Endodermal cell (in vitro differentiated cells): Measurements from ENCODE around the gene HEXIM1. TPM values are rescaled to one million over a fixed set of nuclear protein-coding genes. Genes with fewer than 3 reads are reported as not detected.

ENCODE experiments used
- DNase-seq: peaks from one replicate; pipeline ENCODE4 v3.0.0-alpha.2; 2017
- H3K27ac ChIP-seq: 2 replicates; pipeline ENCODE4 v1.5.1; 2013; ENCODE audit warnings: mild to moderate bottlenecking, low read depth, low read length, moderate library complexity
- H3K27me3 ChIP-seq: 2 replicates; pipeline ENCODE4 v1.6.1; 2013; ENCODE audit warnings: mild to moderate bottlenecking, low read length, moderate library complexity; ENCODE audit not compliant: insufficient read depth, control insufficient read depth, poor library complexity, severe bottlenecking
- H3K36me3 ChIP-seq: 2 replicates; pipeline ENCODE4 v1.7.0; 2013; ENCODE audit warnings: mild to moderate bottlenecking, low read length, moderate library complexity; ENCODE audit not compliant: control insufficient read depth, insufficient read depth
- H3K4me1 ChIP-seq: one replicate; pipeline ENCODE4 v1.7.0; 2013; ENCODE audit warnings: low read length; ENCODE audit not compliant: control insufficient read depth, insufficient read depth
- H3K4me3 ChIP-seq: 2 replicates; pipeline ENCODE4 v1.5.1; 2013; ENCODE audit warnings: mild to moderate bottlenecking, low read length, moderate library complexity
- H3K9ac ChIP-seq: 2 replicates; pipeline ENCODE4 v1.6.1; 2013; ENCODE audit warnings: mild to moderate bottlenecking, low read length, moderate library complexity; ENCODE audit not compliant: poor library complexity, severe bottlenecking; ENCODE audit errors: extremely low read depth
- H3K9me3 ChIP-seq: 2 replicates; pipeline ENCODE4 v1.6.1; 2013; ENCODE audit warnings: mild to moderate bottlenecking, low read length, moderate library complexity; ENCODE audit not compliant: control insufficient read depth
- H3K27ac Mint-ChIP-seq: 2 replicates; pipeline ENCODE4 v1.8.0; 2020; ENCODE audit warnings: mixed read lengths
- H3K27me3 Mint-ChIP-seq: 2 replicates; pipeline ENCODE4 v1.8.0; 2021; ENCODE audit warnings: mild to moderate bottlenecking, mixed read lengths; ENCODE audit not compliant: insufficient read depth
- H3K36me3 Mint-ChIP-seq: 2 replicates; pipeline ENCODE4 v1.8.0; 2020; ENCODE audit warnings: low read depth, mixed read lengths
- H3K4me1 Mint-ChIP-seq: 2 replicates; pipeline ENCODE4 v1.8.0; 2020; ENCODE audit warnings: mixed read lengths
- H3K4me3 Mint-ChIP-seq: 2 replicates; pipeline ENCODE4 v1.8.0; 2020; ENCODE audit warnings: mild to moderate bottlenecking, moderate library complexity, mixed read lengths
- H3K9me3 Mint-ChIP-seq: 2 replicates; pipeline ENCODE4 v1.8.0; 2020; ENCODE audit warnings: mild to moderate bottlenecking, mixed read lengths
- CTCF ChIP-seq: fragments of 200-600 bp; sonication (generic); conservative IDR thresholded peaks from 2 replicates; pipeline ENCODE4 v1.5.0; 2021; ENCODE audit warnings: antibody characterized with exemption, mild to moderate bottlenecking
- WGBS, 2 experiments: methylation state at CpG; one replicate each; pipeline versions ENCODE4 v1.1.5 to v1.1.7; 2013; ENCODE audit warnings: missing lambda C conversion rate in 2 of 2, mixed read lengths in 1 of 2; ENCODE audit not compliant: insufficient coverage in 1 of 2, insufficient read length in 1 of 2; 5-methylcytosine and 5-hydroxymethylcytosine counted together
- total RNA-seq, 2 donors: library from RNA; stranded (reverse); fragmentation: NEBNext Ultra II Directional in 1 of 2; extraction: Animal tissue kit (Norgen Biotek cat#: 25700) in 1 of 2; gene quantifications; 2 replicates in 1 of 2; 3 replicates in 1 of 2; pipeline ENCODE4 v1.2.1, GENCODE V29; 2021

Gene HEXIM1
- total RNA-seq, 2 donors from 2014 or later = 37.0 to 39.2 TPM

DNA sequence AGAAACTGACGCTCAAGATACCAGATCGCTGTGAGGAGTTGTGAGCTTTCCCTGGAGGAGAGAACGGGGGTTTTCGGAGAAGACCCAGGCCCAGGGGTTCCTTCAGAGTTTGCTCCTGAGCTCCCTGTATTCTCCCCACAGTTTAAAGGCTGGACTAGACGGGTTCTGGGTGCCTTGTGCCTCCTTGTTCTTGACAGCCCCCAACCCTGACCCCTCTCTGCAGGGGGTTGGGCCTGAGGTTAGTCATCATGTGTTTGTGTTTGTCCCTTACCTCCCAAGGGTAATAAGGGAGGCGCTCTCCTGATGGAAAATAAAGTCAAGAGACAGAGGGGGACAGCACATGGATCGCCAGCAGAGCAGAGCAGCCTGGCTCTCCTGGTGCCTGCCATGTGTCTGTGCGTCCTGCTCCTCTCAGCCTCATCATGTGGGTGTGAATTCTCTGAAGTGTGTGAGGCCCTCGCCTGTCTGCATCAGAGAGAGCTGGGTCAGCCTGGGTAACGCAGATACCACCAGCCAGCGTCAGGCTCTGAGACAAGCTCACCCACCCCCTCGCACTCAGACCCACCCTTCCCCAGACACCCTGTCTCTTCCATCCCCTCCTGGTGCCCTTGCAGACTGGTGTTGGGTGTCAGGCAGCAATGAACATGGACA is 22.1 kb downstream of the HEXIM1 start:
- Histone ChIP-seq H3K9me3 (no peaks in the 10 kb centered on the region), H3K36me3 (peaks cover 10% of the 10 kb centered on the region), H3K9ac (no peak overlapping the region), H3K4me3 (no peak overlapping the region), H3K4me1 (peaks cover 26% of the 10 kb centered on the region), H3K27ac (no peak overlapping the region), H3K27me3 (no peaks in the 10 kb centered on the region)
- H3K4me1 Mint-ChIP-seq = peaks cover 30% of the 10 kb centered on the region
- no peaks in the 10 kb centered on the region for H3K27me3 Mint-ChIP-seq
- peak; percentile 68 for DNase-seq
- no peak for TF ChIP-seq CTCF
- peak overlapping the region; percentile 94 for H3K27ac Mint-ChIP-seq
- H3K36me3 Mint-ChIP-seq = peaks cover 9% of the 10 kb centered on the region
- H3K4me3 Mint-ChIP-seq = peak overlapping the region; percentile 28
- WGBS, 2 experiments = 90 to 91% methylated on average over 8 to 12 of the region's 12 CpGs
- H3K9me3 Mint-ChIP-seq = no peaks in the 10 kb centered on the region

DNA sequence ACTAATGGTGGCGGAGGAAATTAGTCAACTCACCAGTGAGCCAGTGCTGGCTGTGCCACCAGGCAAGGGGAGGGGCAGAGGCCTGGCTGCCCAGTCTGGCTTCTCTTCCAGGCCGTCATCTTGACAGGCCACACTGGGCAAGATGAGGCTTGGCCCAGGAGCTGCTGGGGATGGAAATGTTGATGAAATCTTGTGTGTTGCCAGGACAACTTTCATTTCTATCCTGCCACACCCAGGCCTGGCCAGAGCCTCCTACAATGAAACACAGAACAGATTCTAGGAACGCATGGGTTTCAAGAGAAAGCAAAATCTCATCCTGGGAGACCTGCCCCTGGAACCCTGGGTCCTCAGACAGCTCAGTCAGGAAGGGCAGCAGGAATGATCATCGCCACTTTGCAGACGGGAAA is 22.7 kb downstream of the HEXIM1 start:
- H3K27ac ChIP-seq = peak overlapping the region; percentile 72
- no peak overlapping the region for H3K4me3 ChIP-seq
- H3K27me3 Mint-ChIP-seq = no peaks in the 10 kb centered on the region
- H3K9me3 Mint-ChIP-seq = no peaks in the 10 kb centered on the region
- H3K4me1 Mint-ChIP-seq = peaks cover 33% of the 10 kb centered on the region
- peak; percentile 63 for DNase-seq
- peaks cover 8% of the 10 kb centered on the region for H3K36me3 Mint-ChIP-seq
- peak overlapping the region; percentile 94 for H3K27ac Mint-ChIP-seq
- WGBS, 2 experiments = 85 to 88% methylated on average over 4 to 5 of the region's 5 CpGs
- peaks cover 9% of the 10 kb centered on the region for H3K36me3 ChIP-seq
- TF ChIP-seq CTCF = no peak
- no peaks in the 10 kb centered on the region for H3K9me3 ChIP-seq
- peak overlapping the region; percentile 28 for H3K4me3 Mint-ChIP-seq
- no peaks in the 10 kb centered on the region for H3K27me3 ChIP-seq
- H3K4me1 ChIP-seq = peaks cover 26% of the 10 kb centered on the region
- H3K9ac ChIP-seq = peak overlapping the region; percentile 38

DNA sequence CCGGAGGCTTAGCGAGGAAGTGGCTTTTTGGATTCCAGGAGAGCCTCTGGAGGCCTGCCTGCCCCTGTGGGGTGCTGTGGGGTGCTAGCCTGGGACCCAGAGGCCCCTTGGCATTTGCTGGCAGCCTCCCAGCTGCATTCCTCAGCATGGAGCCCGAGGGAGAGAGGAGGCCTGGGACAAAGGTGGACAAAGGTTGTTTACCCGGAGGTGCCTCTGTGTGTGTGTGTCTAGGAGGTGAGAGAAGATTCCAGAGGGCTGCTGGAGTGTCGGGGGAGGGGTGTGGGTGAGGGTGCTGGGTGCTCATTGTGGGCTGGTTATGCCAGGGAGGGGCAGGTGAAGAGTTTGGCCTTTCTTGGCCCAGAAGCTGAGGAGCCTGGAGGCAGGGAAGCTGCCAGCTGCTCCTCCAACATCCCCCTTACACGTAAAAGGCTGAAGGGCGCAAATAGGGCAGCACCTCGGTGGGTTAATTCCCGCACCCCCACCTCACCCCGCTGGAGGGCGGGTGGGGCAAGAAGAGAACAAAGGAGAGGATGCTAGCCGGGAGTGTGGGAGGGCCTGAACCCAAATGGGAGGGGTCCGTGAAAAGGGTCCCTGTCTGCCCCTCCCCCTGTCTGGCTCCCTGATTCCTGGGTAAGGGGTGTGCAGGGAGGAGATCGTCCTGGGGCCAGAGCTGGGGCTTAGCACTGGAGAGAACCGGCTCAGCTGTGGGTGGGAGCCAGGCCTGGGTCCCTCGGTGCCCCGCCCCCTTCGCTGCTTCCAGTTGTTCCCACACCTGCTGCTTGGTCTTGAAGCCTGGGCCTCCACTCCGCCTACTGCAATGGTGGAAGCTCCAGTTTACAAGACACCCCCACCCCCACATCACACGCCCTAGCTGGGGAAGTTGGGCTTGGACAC is 23.3 kb downstream of the HEXIM1 start:
- peaks cover 37% of the 10 kb centered on the region for H3K4me1 Mint-ChIP-seq
- DNase-seq = peak; percentile 90
- peak overlapping the region; percentile 38 for H3K9ac ChIP-seq
- no peaks in the 10 kb centered on the region for H3K9me3 Mint-ChIP-seq
- H3K27ac Mint-ChIP-seq = peak overlapping the region; percentile 94
- peak overlapping the region; percentile 72 for H3K27ac ChIP-seq
- no peaks in the 10 kb centered on the region for H3K9me3 ChIP-seq
- H3K36me3 Mint-ChIP-seq = peaks cover 4% of the 10 kb centered on the region
- 44 to 49% methylated on average over 7 to 20 of the region's 20 CpGs for WGBS, 2 experiments
- no peaks in the 10 kb centered on the region for H3K27me3 ChIP-seq
- peaks cover 26% of the 10 kb centered on the region for H3K4me1 ChIP-seq
- no peaks in the 10 kb centered on the region for H3K27me3 Mint-ChIP-seq
- peaks cover 6% of the 10 kb centered on the region for H3K36me3 ChIP-seq
- peak; percentile 17 for TF ChIP-seq CTCF
- peak overlapping the region; percentile 28 for H3K4me3 Mint-ChIP-seq
- no peak overlapping the region for H3K4me3 ChIP-seq
